CD14-positive monocyte (primary cell): ENCODE measurements around the gene RDX. TPM values are rescaled to one million over a fixed set of nuclear protein-coding genes. Genes with fewer than 3 reads are reported as not detected.

Source experiments
- DNase-seq, 3 donors: peaks; one replicate each; pipeline ENCODE4 v3.0.0-alpha.2; 2011 to 2022
- H2AFZ ChIP-seq: 2 replicates; pipeline ENCODE4 v1.6.0; 2012; ENCODE audit warnings: mild to moderate bottlenecking, low read depth, low read length, inconsistent platforms; ENCODE audit not compliant: insufficient read depth, poor library complexity, severe bottlenecking
- H3K27ac ChIP-seq, 2 donors: 1 replicate in 1 of 2; 2 replicates in 1 of 2; pipeline ENCODE4 v1.5.1; 2012 to 2013; ENCODE audit warnings: low read length in 2 of 2, control low read depth in 1 of 2, inconsistent platforms in 1 of 2, low read depth in 1 of 2, mild to moderate bottlenecking in 1 of 2
- H3K27me3 ChIP-seq, 2 donors: one replicate each; pipeline versions ENCODE4 v1.6.0 to v1.6.1; 2011 to 2013; ENCODE audit warnings: low read length in 2 of 2; ENCODE audit not compliant: control insufficient read depth in 2 of 2, insufficient read depth in 2 of 2
- H3K36me3 ChIP-seq, 2 donors: replicated peaks in 1 of 2; 1 replicate in 1 of 2; 2 replicates in 1 of 2; pipeline versions ENCODE4 v1.5.1 to v1.6.1; 2012 to 2013; ENCODE audit warnings: low read length in 2 of 2, control low read depth in 1 of 2, inconsistent platforms in 1 of 2, mild to moderate bottlenecking in 1 of 2; ENCODE audit not compliant: insufficient read depth in 2 of 2, control insufficient read depth in 1 of 2
- H3K4me1 ChIP-seq, 2 donors: 1 replicate in 1 of 2; 2 replicates in 1 of 2; pipeline versions ENCODE4 v1.5.1 to v1.6.1; 2012 to 2013; ENCODE audit warnings: low read length in 2 of 2, control low read depth in 1 of 2, inconsistent platforms in 1 of 2, mild to moderate bottlenecking in 1 of 2, moderate library complexity in 1 of 2; ENCODE audit not compliant: insufficient read depth in 2 of 2, control insufficient read depth in 1 of 2
- H3K4me2 ChIP-seq: replicated peaks from 2 replicates; pipeline ENCODE3; 2012; ENCODE audit warnings: low read length, moderate library complexity, mild to moderate bottlenecking; ENCODE audit not compliant: poor library complexity, severe bottlenecking; ENCODE audit errors: extremely low read depth
- H3K4me3 ChIP-seq, 3 experiments: fragments of 200-600 bp in 1 of 3; sonication (generic) in 1 of 3; replicated peaks in 1 of 3; 1 replicate in 2 of 3; 2 replicates in 1 of 3; pipeline ENCODE4 v1.5.1; 2011 to 2013; ENCODE audit warnings: low read length in 3 of 3, mild to moderate bottlenecking in 3 of 3, control low read depth in 2 of 3, low read depth in 2 of 3, inconsistent platforms in 1 of 3, moderate library complexity in 1 of 3
- H3K79me2 ChIP-seq: 2 replicates; pipeline ENCODE4 v1.6.0; 2012; ENCODE audit warnings: mild to moderate bottlenecking, control low read depth, inconsistent platforms, low read length, moderate library complexity; ENCODE audit not compliant: insufficient read depth
- H3K9ac ChIP-seq: 2 replicates; pipeline ENCODE4 v1.6.0; 2017; ENCODE audit warnings: low read length, mild to moderate bottlenecking; ENCODE audit not compliant: insufficient read depth, poor library complexity, severe bottlenecking
- H3K9me3 ChIP-seq, 2 donors: replicated peaks in 1 of 2; 1 replicate in 1 of 2; 2 replicates in 1 of 2; pipeline versions ENCODE4 v1.5.1 to v1.6.1; 2012 to 2013; ENCODE audit warnings: low read length in 2 of 2, control low read depth in 1 of 2; ENCODE audit not compliant: control insufficient read depth in 1 of 2, insufficient read depth in 1 of 2
- H4K20me1 ChIP-seq: 2 replicates; pipeline ENCODE4 v1.6.0; 2012; ENCODE audit warnings: mild to moderate bottlenecking, low read length, control low read depth, moderate library complexity; ENCODE audit not compliant: insufficient read depth
- H3K27ac Mint-ChIP-seq, 7 donors: one replicate each; pipeline ENCODE4 v1.8.0; 2020; ENCODE audit warnings: mild to moderate bottlenecking in 7 of 7, mixed read lengths in 7 of 7, moderate library complexity in 6 of 7, inconsistent platforms in 2 of 7
- H3K27me3 Mint-ChIP-seq, 3 donors: one replicate each; pipeline ENCODE4 v1.8.0; 2021 to 2022; ENCODE audit warnings: low read depth in 3 of 3, mild to moderate bottlenecking in 3 of 3, mixed read lengths in 3 of 3, moderate library complexity in 3 of 3, inconsistent platforms in 1 of 3
- H3K36me3 Mint-ChIP-seq, 2 donors: one replicate each; pipeline ENCODE4 v1.8.0; 2020; ENCODE audit warnings: mixed read lengths in 2 of 2, inconsistent platforms in 1 of 2, mild to moderate bottlenecking in 1 of 2
- H3K4me1 Mint-ChIP-seq: one replicate; pipeline ENCODE4 v1.8.0; 2020; ENCODE audit warnings: mild to moderate bottlenecking, mixed read lengths
- H3K4me3 Mint-ChIP-seq, 2 donors: one replicate each; pipeline ENCODE4 v1.8.0; 2020; ENCODE audit warnings: mild to moderate bottlenecking in 2 of 2, mixed read lengths in 2 of 2, moderate library complexity in 1 of 2
- H3K9me3 Mint-ChIP-seq, 7 donors: one replicate each; pipeline ENCODE4 v1.8.0; 2020 to 2022; ENCODE audit warnings: mixed read lengths in 7 of 7, mild to moderate bottlenecking in 6 of 7, moderate library complexity in 6 of 7, inconsistent platforms in 2 of 7
- CTCF ChIP-seq: fragments of 200-600 bp; IDR thresholded peaks from one replicate; pipeline ENCODE4 v1.8.0; 2022; ENCODE audit warnings: antibody characterized with exemption, mild to moderate bottlenecking
- WGBS: methylation state at CpG from one replicate; pipeline ENCODE4 v1.1.5; 2013; ENCODE audit warnings: missing lambda C conversion rate; ENCODE audit not compliant: insufficient coverage; 5-methylcytosine and 5-hydroxymethylcytosine counted together
- intact Hi-C, 2 donors: fragments of 100-400 bp; cut with micrococcal nuclease; formaldehyde crosslinking; loops; one replicate each; pipeline versions ENCODE4 v1.15.0 to v1.15.1; 2023
- polyA plus RNA-seq, 3 donors: library from polyadenylated mRNA; depleted of rRNA in 1 of 3; unstranded in 2 of 3; stranded (reverse) in 1 of 3; fragments of 300-500 nt in 2 of 3; fragments of >200 nt in 1 of 3; fragmentation: Illumina TruSeq in 2 of 3; gene quantifications; 1 replicate in 2 of 3; 2 replicates in 1 of 3; pipeline ENCODE4 v1.2.3, GENCODE V29; 2012 to 2021

Gene RDX
- polyA plus RNA-seq, 3 donors: 11.9 to 22.0 (median 20.9) TPM

DNA sequence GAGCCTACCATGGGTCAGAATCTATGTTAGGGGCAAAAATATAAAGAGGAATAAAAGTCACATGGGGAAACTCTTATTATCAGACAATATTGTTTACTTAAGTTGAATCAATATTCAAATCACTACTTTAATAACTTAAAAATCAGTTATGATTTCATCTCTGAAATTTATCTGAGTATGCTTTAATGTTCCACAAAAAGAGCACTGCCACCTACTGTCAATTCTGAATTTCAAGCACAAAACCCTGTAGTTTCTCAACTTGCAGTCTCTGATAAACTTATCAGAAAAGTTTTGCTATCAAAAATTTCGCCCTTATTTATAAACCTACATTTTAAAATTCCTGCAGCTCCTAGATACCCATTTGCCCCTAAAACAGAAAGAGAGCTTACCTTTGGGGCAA is 47.3 kb downstream of the RDX start:
- Histone ChIP-seq H3K36me3 (peaks cover 44 to 87% of the 10 kb centered on the region in 2 donors), H3K9me3 (no peaks in the 10 kb centered on the region), H3K9ac (no peak overlapping the region), H3K79me2 (no peaks in the 10 kb centered on the region), H3K4me2 (no peak overlapping the region), H3K27ac (peak overlapping the region in 1 of 2 donors; percentile 36), H3K4me3 (no peak overlapping the region), H3K27me3 (no peaks in the 10 kb centered on the region), H4K20me1 (no peaks in the 10 kb centered on the region), H2AFZ (no peak overlapping the region), H3K4me1 (no peaks in the 10 kb centered on the region)
- DNase-seq: no peak
- H3K27me3 Mint-ChIP-seq: no peaks in the 10 kb centered on the region
- H3K4me1 Mint-ChIP-seq: no peaks in the 10 kb centered on the region
- H3K9me3 Mint-ChIP-seq: peaks cover 0 to 5% (median under 1%) of the 10 kb centered on the region in 7 donors
- no peak overlapping the region for H3K4me3 Mint-ChIP-seq
- no peak for TF ChIP-seq CTCF
- no peak overlapping the region for H3K27ac Mint-ChIP-seq
- H3K36me3 Mint-ChIP-seq: peaks cover 45 to 57% of the 10 kb centered on the region in 2 donors
- WGBS: 83% methylated on average over 1 of the region's 1 CpG
- intact Hi-C loops: no loop called here

DNA sequence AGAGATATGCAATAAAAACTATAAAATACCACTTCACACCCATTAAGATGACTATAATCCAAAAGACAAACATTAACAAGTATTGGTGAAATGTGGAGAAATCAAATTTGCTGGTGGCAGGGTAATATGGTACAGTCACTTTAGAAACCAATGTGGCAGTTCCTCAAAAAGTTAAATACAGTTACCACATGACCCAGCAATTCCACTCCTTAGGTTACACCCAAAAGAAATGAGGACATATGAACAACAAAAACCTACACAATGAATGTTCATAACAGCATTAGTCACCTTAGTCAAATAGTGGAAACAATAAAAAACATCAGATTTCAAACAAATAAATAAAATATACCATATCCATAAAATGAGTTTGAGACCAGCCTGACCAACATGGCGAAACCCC is 52.6 kb downstream of the RDX start:
- H3K4me3 ChIP-seq: no peak overlapping the region
- DNase-seq: peak; percentile 6 to 15 (median 14)
- intact Hi-C loops: no loop called here
- H3K9me3 Mint-ChIP-seq: peaks cover 0 to 11% (median 4%) of the 10 kb centered on the region in 7 donors
- H3K4me3 Mint-ChIP-seq: no peak overlapping the region
- H3K4me2 ChIP-seq: no peak overlapping the region
- peak overlapping the region in 4 of 7 donors; percentile 8 to 58 (median 38) for H3K27ac Mint-ChIP-seq
- TF ChIP-seq CTCF: no peak
- no peaks in the 10 kb centered on the region for H3K4me1 Mint-ChIP-seq
- H3K27ac ChIP-seq: peak overlapping the region in 1 of 2 donors; percentile 48
- H3K36me3 Mint-ChIP-seq: peaks cover 41 to 68% of the 10 kb centered on the region in 2 donors
- H2AFZ ChIP-seq: no peak overlapping the region
- H3K9ac ChIP-seq: no peak overlapping the region
- no CpG with 5 or more reads among the region's 1 CpG for whole genome bisulfite sequencing
- no peaks in the 10 kb centered on the region for H3K9me3 ChIP-seq
- H4K20me1 ChIP-seq: no peaks in the 10 kb centered on the region
- no peaks in the 10 kb centered on the region for H3K27me3 Mint-ChIP-seq
- H3K36me3 ChIP-seq: peaks cover 27 to 72% of the 10 kb centered on the region in 2 donors
- no peaks in the 10 kb centered on the region for H3K79me2 ChIP-seq
- H3K27me3 ChIP-seq: no peaks in the 10 kb centered on the region
- H3K4me1 ChIP-seq: no peaks in the 10 kb centered on the region
